SK-N-SH treated with all-trans-retinoic acid at 6 μM for 48 hours (cell line): ENCODE data around the gene CLCA1.

ENCODE experiments used
- ATAC-seq: fragments of 200-7000 bp; cut with Tn5 transposase; 3 replicates; pipeline ENCODE4 v1.9.1; 2020; ENCODE audit warnings: mild to moderate bottlenecking, moderate library complexity
- ARNTL ChIP-seq: fragments of 450-650 bp; formaldehyde crosslinking; IDR thresholded peaks from 2 replicates; pipeline ENCODE4 v1.5.0; 2020; ENCODE audit warnings: low read depth, mild to moderate bottlenecking, moderate library complexity, borderline replicate concordance
- BACH2 ChIP-seq: fragments of 250-450 bp; sonication (Bioruptor Pico); IDR thresholded peaks from 2 replicates; pipeline ENCODE4 v1.9.0; 2021; ENCODE audit warnings: mild to moderate bottlenecking, borderline replicate concordance
- CSDC2 ChIP-seq: fragments of 250-450 bp; sonication (Bioruptor Pico); IDR thresholded peaks from 2 replicates; pipeline ENCODE4 v1.5.0; 2020; ENCODE audit warnings: mild to moderate bottlenecking, moderate library complexity
- ESRRG ChIP-seq: fragments of 250-450 bp; sonication (Bioruptor Pico); IDR thresholded peaks from 2 replicates; pipeline ENCODE4 v1.6.1; 2021; ENCODE audit warnings: mild to moderate bottlenecking
- GLIS3 ChIP-seq: fragments of 250-450 bp; sonication (Bioruptor Pico); IDR thresholded peaks from 2 replicates; pipeline ENCODE4 v1.5.0; 2020; ENCODE audit warnings: mild to moderate bottlenecking, moderate library complexity
- OSR1 ChIP-seq: fragments of 250-450 bp; sonication (Bioruptor Pico); IDR thresholded peaks from 2 replicates; pipeline ENCODE4 v1.8.0; 2022; ENCODE audit warnings: moderate library complexity, mild to moderate bottlenecking, inconsistent platforms
- PPARA ChIP-seq: fragments of 250-450 bp; sonication (Bioruptor Pico); IDR thresholded peaks from 2 replicates; pipeline ENCODE4 v1.5.0; 2020; ENCODE audit warnings: mild to moderate bottlenecking, borderline replicate concordance
- RARB ChIP-seq: fragments of 250-450 bp; sonication (Bioruptor Pico); IDR thresholded peaks from 2 replicates; pipeline ENCODE4 v1.8.0; 2021; ENCODE audit warnings: mild to moderate bottlenecking, moderate library complexity
- SNAI2 ChIP-seq: fragments of 250-450 bp; sonication (Bioruptor Pico); IDR thresholded peaks from 2 replicates; pipeline ENCODE4 v1.5.0; 2020; ENCODE audit warnings: mild to moderate bottlenecking, moderate library complexity
- TCF4 ChIP-seq: fragments of 250-450 bp; sonication (Bioruptor Pico); IDR thresholded peaks from 2 replicates; pipeline ENCODE4 v1.8.0; 2021; ENCODE audit warnings: mild to moderate bottlenecking, moderate library complexity, borderline replicate concordance
- TOX ChIP-seq: fragments of 250-450 bp; sonication (Bioruptor Pico); IDR thresholded peaks from 2 replicates; pipeline ENCODE4 v1.8.0; 2021; ENCODE audit warnings: mild to moderate bottlenecking, moderate library complexity, borderline replicate concordance
- ZC3H10 ChIP-seq: fragments of 250-450 bp; sonication (Bioruptor Pico); IDR thresholded peaks from 2 replicates; pipeline ENCODE4 v1.5.1; 2021; ENCODE audit warnings: mild to moderate bottlenecking, moderate library complexity
- ZFP3 ChIP-seq: fragments of 250-450 bp; sonication (Bioruptor Pico); IDR thresholded peaks from 2 replicates; pipeline ENCODE4 v1.5.0; 2020; ENCODE audit warnings: mild to moderate bottlenecking, moderate library complexity
- ZNF565 ChIP-seq: fragments of 450-650 bp; formaldehyde crosslinking; conservative IDR thresholded peaks from 2 replicates; pipeline ENCODE4 v1.5.0; 2020; ENCODE audit warnings: low read depth, mild to moderate bottlenecking, moderate library complexity
- ZNF70 ChIP-seq: fragments of 450-650 bp; formaldehyde crosslinking; IDR thresholded peaks from 2 replicates; pipeline ENCODE4 v1.5.0; 2020; ENCODE audit warnings: mild to moderate bottlenecking, moderate library complexity
- ZNF8 ChIP-seq: fragments of 450-650 bp; formaldehyde crosslinking; IDR thresholded peaks from 2 replicates; pipeline ENCODE4 v1.5.0; 2020; ENCODE audit warnings: mild to moderate bottlenecking, moderate library complexity
- TF ChIP-seq, protein P1 (sequence below): fragments of 250-450 bp; sonication (Bioruptor Pico); IDR thresholded peaks from 2 replicates; pipeline ENCODE4 v1.5.0; 2020; ENCODE audit warnings: mild to moderate bottlenecking, moderate library complexity
- TF ChIP-seq, protein P2 (sequence below): fragments of 250-450 bp; sonication (Bioruptor Pico); IDR thresholded peaks from 2 replicates; pipeline ENCODE4 v1.8.0; 2021; ENCODE audit warnings: low read depth, mild to moderate bottlenecking, moderate library complexity, borderline replicate concordance
- TF ChIP-seq, protein P3 (sequence below): fragments of 250-450 bp; sonication (Bioruptor Pico); IDR thresholded peaks from 2 replicates; pipeline ENCODE4 v1.8.0; 2020; ENCODE audit warnings: mild to moderate bottlenecking, moderate library complexity, borderline replicate concordance
- TF ChIP-seq, protein P4 (sequence below): fragments of 250-450 bp; sonication (Bioruptor Pico); IDR thresholded peaks from 2 replicates; pipeline ENCODE4 v1.5.1; 2021; ENCODE audit warnings: mild to moderate bottlenecking, moderate library complexity
- TF ChIP-seq, protein P5 (sequence below): fragments of 250-450 bp; sonication (Bioruptor Pico); IDR thresholded peaks from 2 replicates; pipeline ENCODE4 v1.5.1; 2020; ENCODE audit warnings: low read depth, mild to moderate bottlenecking, moderate library complexity

The CLCA1 gene

DNA sequence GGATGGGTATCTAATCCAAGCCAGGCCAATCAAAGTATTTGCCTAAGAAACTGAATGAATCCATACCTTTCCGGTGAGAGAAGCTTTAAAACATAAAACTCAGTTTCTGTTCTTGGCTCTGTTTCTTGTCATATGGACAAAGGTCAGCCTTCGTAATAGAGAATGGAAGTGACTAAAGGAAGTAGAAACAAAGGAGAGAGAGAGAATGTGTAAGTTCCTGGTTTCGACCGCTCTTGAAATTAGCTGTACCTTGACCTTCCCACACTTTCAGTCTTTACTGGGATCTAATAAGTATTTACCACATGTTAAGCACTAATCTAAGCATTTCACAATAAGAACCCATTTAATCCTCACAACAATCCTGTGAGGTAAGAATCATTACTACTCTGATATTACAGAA lies 58.6 kb downstream of the CLCA1 start:
- no peak for TF ChIP-seq SNAI2 (CRISPR knock-in tag)
- TF ChIP-seq ZNF70 (CRISPR knock-in tag): no peak
- TF ChIP-seq ARNTL: no peak
- TF ChIP-seq, protein P1, sequence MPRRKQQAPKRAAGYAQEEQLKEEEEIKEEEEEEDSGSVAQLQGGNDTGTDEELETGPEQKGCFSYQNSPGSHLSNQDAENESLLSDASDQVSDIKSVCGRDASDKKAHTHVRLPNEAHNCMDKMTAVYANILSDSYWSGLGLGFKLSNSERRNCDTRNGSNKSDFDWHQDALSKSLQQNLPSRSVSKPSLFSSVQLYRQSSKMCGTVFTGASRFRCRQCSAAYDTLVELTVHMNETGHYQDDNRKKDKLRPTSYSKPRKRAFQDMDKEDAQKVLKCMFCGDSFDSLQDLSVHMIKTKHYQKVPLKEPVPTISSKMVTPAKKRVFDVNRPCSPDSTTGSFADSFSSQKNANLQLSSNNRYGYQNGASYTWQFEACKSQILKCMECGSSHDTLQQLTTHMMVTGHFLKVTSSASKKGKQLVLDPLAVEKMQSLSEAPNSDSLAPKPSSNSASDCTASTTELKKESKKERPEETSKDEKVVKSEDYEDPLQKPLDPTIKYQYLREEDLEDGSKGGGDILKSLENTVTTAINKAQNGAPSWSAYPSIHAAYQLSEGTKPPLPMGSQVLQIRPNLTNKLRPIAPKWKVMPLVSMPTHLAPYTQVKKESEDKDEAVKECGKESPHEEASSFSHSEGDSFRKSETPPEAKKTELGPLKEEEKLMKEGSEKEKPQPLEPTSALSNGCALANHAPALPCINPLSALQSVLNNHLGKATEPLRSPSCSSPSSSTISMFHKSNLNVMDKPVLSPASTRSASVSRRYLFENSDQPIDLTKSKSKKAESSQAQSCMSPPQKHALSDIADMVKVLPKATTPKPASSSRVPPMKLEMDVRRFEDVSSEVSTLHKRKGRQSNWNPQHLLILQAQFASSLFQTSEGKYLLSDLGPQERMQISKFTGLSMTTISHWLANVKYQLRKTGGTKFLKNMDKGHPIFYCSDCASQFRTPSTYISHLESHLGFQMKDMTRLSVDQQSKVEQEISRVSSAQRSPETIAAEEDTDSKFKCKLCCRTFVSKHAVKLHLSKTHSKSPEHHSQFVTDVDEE: no peak
- no peak for TF ChIP-seq ESRRG
- no peak for TF ChIP-seq TCF4 (CRISPR knock-in tag)
- TF ChIP-seq PPARA (CRISPR knock-in tag): no peak
- no peak for TF ChIP-seq RARB (CRISPR knock-in tag)
- TF ChIP-seq OSR1: no peak
- no peak for TF ChIP-seq ZC3H10 (CRISPR knock-in tag)
- TF ChIP-seq, protein P2, sequence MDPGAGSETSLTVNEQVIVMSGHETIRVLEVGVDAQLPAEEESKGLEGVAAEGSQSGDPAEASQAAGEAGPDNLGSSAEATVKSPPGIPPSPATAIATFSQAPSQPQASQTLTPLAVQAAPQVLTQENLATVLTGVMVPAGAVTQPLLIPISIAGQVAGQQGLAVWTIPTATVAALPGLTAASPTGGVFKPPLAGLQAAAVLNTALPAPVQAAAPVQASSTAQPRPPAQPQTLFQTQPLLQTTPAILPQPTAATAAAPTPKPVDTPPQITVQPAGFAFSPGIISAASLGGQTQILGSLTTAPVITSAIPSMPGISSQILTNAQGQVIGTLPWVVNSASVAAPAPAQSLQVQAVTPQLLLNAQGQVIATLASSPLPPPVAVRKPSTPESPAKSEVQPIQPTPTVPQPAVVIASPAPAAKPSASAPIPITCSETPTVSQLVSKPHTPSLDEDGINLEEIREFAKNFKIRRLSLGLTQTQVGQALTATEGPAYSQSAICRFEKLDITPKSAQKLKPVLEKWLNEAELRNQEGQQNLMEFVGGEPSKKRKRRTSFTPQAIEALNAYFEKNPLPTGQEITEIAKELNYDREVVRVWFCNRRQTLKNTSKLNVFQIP (CRISPR knock-in tag): no peak
- TF ChIP-seq ZNF8: no peak
- TF ChIP-seq GLIS3 (CRISPR knock-in tag): no peak
- no peak for TF ChIP-seq ZFP3 (CRISPR knock-in tag)
- TF ChIP-seq, protein P3, sequence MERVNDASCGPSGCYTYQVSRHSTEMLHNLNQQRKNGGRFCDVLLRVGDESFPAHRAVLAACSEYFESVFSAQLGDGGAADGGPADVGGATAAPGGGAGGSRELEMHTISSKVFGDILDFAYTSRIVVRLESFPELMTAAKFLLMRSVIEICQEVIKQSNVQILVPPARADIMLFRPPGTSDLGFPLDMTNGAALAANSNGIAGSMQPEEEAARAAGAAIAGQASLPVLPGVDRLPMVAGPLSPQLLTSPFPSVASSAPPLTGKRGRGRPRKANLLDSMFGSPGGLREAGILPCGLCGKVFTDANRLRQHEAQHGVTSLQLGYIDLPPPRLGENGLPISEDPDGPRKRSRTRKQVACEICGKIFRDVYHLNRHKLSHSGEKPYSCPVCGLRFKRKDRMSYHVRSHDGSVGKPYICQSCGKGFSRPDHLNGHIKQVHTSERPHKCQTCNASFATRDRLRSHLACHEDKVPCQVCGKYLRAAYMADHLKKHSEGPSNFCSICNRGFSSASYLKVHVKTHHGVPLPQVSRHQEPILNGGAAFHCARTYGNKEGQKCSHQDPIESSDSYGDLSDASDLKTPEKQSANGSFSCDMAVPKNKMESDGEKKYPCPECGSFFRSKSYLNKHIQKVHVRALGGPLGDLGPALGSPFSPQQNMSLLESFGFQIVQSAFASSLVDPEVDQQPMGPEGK (CRISPR knock-in tag): no peak
- TF ChIP-seq ZNF565 (CRISPR knock-in tag): no peak
- no peak for TF ChIP-seq BACH2 (CRISPR knock-in tag)
- TF ChIP-seq, protein P4, sequence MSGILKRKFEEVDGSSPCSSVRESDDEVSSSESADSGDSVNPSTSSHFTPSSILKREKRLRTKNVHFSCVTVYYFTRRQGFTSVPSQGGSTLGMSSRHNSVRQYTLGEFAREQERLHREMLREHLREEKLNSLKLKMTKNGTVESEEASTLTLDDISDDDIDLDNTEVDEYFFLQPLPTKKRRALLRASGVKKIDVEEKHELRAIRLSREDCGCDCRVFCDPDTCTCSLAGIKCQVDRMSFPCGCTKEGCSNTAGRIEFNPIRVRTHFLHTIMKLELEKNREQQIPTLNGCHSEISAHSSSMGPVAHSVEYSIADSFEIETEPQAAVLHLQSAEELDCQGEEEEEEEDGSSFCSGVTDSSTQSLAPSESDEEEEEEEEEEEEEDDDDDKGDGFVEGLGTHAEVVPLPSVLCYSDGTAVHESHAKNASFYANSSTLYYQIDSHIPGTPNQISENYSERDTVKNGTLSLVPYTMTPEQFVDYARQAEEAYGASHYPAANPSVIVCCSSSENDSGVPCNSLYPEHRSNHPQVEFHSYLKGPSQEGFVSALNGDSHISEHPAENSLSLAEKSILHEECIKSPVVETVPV (CRISPR knock-in tag): no peak
- no peak for ATAC-seq

DNA sequence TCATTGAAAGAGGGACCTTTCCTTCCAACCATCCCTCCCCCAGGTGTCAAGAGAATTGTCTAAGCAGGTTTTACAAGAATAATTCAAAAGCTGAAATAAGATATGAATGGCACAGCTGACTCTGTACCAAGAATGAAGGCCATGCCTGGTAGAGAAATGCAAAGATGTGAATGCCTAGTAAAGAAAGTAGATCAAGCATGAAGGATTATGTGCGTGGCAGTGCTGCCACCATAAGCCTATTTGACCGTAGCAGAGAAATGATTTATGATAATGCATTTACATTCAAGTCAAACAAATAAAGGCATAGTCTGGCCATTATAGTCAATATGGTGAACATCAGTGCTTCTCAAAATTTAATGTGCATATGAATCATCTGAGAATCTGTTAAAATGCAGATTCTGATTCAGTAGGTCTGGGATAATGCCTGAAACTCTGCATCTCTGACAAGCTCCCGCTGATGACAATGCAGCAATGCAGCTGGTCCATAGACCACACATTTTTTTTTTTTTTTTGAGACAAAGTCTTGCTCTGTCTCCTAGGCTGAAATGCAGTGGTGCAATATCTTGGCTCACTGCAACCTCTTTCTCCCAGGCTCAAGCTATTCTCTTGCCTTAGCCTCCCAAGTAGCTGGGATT lies 61.6 kb downstream of the CLCA1 start:
- ATAC-seq: no peak
- no peak for TF ChIP-seq PPARA (CRISPR knock-in tag)
- TF ChIP-seq ESRRG: no peak
- TF ChIP-seq TOX (CRISPR knock-in tag): no peak
- TF ChIP-seq, protein P5, sequence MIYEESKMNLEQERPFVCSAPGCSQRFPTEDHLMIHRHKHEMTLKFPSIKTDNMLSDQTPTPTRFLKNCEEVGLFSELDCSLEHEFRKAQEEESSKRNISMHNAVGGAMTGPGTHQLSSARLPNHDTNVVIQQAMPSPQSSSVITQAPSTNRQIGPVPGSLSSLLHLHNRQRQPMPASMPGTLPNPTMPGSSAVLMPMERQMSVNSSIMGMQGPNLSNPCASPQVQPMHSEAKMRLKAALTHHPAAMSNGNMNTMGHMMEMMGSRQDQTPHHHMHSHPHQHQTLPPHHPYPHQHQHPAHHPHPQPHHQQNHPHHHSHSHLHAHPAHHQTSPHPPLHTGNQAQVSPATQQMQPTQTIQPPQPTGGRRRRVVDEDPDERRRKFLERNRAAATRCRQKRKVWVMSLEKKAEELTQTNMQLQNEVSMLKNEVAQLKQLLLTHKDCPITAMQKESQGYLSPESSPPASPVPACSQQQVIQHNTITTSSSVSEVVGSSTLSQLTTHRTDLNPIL (CRISPR knock-in tag): no peak
- TF ChIP-seq ZNF8: no peak
- TF ChIP-seq ZFP3 (CRISPR knock-in tag): no peak
- TF ChIP-seq, protein P4 (CRISPR knock-in tag): no peak
- TF ChIP-seq, protein P3 (CRISPR knock-in tag): no peak
- TF ChIP-seq, protein P1: no peak
- TF ChIP-seq RARB (CRISPR knock-in tag): no peak
- TF ChIP-seq TCF4 (CRISPR knock-in tag): no peak
- TF ChIP-seq ZC3H10 (CRISPR knock-in tag): no peak
- TF ChIP-seq, protein P2 (CRISPR knock-in tag): no peak
- TF ChIP-seq CSDC2 (CRISPR knock-in tag): no peak
